ENCODE data around the gene ZBTB7B.

The ZBTB7B gene

GRCh38 chr1:155005076-155006011, 2.7 kb downstream of the ZBTB7B start:
- peak in 1 of 2 experiments; percentile 35 for DNase-seq

DNA sequence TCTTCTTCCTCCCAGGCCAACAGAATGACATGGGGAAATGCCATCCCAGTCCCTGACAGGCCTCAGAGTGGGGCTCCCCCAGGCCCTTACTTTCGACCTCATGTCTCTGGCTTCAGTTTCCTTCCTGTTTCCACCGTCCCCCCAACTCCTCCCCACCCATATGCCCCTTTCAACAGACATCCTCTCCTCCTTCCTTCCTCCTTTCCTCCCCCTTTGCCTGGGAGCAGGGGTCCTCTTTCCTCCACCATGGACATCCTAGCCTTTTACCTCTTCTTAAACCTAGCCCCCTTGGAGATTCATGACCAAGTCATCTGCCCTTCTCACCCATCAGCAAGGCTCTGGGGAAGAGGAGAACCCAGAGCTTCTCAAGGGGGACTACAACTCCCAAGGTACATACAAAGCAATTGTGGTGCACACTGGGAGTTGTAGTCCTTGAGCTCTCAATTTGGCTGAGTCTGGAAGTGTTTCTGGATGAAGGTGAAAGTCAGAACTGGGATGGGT, 4.0 kb downstream of the ZBTB7B start:
- peak; percentile 59 to 62 for DNase-seq

- DNase-seq = no peak
These were observed 4.7 kb downstream of the ZBTB7B start for GRCh38 chr1:155007251-155007828.

DNA sequence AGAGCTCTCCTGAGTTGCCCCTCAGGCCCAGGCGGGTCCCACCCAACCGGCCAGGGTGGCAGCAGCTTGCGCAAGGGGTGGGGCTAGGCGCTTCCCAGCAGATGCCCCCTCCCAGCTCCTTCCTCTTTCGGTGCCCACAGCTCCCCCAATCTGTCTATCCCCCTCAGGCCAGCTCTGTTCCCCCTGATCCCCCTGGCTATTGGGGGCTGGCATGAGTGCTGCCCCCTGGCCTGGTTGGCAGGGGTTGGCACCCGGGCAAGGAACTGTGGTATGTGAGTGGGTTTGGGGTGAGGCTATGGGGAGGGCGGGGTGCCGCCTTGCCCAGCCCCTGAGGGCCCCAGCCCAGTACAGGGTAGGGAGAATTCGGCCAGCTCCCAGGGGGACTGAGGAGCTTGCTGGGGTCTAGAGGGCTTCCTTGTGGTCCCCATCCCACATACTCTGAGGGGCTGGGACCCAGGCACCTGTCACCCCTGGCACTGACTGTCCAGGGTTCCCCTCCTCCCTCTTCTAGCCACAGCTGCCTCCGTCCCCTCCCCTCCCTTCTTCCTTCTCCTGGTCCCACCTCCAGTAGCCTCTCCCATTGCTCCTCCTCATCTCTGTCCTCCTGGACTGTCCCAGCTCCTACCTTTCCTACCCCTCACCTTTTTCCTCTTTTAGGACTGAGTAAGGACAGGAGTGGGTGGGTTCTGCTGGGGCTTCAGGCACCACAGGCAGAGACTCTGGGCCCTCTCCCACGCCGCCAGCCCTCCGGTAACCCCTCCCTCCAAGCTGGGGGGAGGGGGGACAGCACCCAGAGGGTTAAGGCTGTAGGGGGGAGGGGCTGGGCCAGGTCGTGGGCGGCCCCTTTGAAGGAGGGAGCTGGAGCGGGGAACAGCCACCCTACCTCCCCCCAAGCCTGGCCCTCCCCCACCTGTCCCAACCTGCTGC, 5.7 kb downstream of the ZBTB7B start:
- DNase-seq = peak; percentile 77 to 82

GRCh38 chr1:155009221-155009711, 6.7 kb downstream of the ZBTB7B start:
- peak; percentile 43 to 51 for DNase-seq

GRCh38 chr1:155009742-155010141, 7.1 kb downstream of the ZBTB7B start:
- no peak for DNase-seq

DNA sequence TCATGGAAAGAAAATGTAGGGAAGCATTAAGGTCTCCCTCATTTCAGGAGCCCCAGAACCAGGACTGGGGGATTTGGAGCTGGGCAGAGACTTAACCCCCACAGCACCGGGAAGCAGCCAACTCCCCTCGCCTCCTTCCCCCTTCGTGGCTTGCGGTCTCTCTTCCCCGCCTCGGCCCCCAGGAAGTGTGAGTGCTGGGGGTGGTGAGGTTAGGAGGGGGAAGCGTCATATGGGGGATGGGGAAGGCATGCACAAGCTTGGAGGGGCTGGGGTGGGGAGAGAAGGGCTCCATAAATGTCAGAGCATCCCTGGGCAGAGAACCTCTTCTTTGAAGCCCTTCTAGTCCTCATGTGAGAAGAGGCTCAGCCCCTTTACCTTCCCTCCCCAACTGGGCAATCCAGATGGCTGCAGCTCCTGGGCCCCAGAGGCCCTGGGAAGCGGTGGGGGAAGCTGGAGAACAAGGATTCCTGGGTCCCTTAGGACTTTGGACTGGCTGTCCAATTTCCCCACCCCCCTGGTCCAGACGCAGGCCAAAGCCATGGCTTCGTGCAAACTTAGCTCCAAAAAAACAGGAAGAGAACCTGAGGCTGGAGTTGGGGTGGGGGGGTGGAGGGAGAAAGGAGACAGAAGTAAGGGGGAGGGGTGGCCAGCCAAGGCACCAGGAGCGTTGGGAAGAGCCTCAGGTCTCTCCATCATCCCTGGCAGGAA, 7.8 kb downstream of the ZBTB7B start:
- DNase-seq = peak; percentile 55 to 56

DNA sequence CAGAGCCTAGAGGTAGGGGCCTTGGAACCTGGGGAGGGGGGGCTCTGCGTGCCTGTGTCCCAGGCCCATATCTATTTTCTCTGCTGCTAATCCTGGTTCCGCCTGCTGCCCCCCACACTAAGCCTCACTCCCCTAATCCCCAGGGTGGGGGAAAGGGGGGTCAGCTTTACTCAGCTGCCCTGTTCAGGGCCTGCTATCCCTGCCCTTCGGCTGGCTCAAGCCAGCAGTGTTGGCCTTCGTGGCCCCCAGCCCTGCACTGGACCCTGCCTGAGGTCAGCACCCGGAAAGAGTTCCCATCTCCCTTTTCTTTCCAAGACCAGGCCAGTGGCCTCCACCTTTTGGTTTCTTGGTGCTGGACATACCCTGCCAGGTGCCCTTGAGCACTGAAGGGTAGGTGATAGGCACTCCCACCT, 8.4 kb downstream of the ZBTB7B start:
- no peak for DNase-seq

DNA sequence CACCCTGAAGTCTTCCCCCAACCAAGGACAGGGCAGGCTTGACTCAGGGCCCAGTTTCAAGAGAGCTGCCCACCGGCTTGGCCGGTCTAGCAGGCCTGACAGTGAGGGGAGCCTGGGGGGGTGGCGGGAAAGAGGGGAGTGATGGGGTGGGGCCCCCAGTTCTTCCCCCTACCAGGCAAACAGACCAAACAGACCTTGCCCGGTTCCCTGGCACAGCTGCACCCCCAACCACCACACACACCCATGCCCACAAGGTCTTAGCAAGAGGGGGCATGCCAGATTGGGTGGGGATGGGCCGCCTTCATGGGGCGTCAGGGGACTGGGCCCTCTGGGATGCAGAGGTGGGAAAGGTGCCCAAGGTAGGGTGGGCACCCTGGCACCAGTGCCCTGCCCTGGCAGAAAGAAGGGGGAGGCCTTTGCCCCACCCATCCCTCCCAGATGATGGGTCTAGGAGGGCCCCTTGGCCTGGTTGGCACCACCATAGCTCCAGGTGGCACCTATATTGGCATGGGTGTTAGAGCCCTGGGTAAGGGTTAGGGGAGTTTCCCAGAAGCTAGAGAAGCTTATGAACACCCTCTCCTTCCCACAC, 8.9 kb downstream of the ZBTB7B start:
- DNase-seq = no peak

DNA sequence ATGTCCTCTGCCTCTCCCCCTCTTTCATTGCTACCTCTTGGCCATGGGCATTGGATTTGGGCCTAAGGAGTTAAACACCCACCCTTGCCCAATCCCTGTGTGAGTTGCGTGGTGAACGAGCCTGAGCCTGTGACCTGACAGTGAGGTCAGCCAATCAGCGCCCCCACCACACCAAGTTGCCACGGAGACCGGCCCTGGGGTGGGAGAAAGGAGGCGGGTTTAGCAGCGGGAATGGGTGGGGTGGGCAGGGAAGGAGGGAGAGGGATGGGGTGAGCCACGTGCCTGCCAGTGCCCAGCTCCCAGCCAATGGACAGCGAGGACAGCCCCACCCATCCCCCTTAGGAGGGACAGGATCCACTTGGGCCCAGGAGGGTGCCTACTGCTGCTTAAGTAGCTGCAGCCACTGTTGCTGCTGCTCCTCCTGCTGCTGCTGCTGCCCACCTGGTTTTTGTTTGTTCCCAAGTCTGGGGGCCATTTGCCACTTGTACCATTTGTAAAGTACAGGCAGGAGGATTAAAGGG, 9.5 kb downstream of the ZBTB7B start:
- DNase-seq = peak; percentile 46 to 59

DNA sequence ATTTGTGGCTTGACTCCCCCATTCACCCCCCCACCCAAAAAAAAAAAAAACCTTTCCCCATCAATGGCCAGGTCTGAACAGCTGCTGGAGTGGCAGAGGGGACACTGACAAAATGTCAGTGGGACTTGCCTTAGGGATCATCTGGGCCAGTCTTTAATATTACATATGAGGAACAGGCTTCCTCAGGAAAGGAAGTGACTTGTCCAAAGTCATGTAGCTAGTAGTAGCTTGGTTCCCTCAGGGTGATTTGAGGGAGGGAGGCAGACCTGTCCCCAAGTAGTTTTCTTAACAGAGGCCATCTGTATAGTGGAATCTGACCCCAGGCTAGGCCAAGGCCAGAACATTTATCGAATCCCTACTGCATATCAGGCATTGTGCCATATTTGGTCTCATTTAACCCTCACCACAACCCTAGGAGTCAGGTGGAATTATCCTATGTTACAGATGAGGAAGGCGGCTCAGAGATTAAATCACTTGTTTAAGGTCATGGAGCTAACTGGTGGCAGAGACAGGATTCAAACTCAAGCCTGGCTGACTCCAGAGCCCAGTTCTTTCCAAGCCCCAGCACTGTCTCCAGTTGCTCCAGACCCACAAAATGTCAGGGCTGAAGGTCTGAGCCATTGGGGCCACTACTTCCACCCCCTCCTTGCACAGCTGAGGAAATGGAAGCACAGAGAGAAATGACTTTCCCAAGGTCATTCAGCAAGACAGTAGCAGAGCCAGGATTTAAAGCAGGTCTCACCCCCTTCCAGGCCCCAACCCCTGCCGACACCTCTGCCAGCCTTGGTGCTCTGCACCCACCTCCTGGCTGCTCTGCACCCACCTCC, 10.4 kb downstream of the ZBTB7B start:
- no peak for DNase-seq

DNA sequence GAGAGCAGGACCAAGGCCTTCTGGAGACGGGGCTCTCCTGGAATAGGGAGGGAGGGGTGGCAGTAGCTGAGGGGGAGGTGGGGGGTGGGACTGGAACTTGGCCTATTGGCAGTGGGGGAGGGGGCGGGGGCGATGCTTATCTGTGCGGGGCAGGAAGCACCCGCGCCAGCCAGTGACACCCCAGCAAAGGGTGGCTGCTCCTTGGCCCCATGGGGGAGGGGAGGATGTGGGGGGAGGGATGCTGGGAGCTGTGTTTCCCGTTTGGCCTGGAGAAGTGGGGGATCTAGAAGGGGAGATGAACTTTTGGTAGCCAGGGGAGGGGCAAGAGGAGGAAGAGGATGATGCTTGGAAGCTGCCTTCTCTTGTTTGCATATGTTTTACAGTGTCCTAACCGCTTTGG, 11.0 kb downstream of the ZBTB7B start:
- no peak for DNase-seq

DNA sequence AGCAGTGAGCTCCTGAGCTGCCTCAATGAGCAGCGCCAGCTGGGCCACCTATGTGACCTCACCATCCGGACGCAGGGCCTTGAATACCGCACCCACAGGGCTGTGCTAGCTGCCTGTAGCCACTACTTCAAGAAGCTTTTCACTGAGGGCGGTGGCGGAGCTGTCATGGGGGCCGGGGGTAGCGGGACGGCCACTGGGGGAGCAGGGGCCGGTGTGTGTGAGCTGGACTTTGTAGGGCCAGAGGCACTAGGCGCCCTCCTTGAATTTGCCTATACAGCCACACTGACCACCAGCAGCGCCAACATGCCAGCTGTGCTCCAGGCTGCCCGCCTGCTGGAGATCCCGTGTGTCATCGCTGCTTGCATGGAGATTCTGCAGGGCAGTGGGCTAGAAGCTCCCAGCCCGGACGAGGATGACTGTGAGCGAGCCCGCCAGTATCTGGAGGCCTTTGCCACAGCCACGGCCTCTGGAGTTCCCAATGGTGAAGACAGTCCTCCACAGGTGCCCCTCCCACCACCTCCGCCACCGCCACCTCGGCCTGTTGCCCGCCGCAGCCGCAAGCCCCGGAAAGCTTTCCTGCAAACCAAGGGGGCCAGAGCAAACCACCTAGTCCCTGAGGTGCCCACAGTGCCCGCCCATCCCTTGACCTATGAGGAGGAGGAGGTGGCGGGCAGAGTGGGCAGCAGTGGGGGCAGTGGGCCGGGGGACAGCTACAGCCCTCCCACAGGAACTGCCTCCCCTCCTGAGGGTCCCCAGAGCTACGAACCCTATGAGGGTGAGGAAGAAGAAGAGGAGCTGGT, 12.3 kb downstream of the ZBTB7B start:
- no peak for DNase-seq

- DNase-seq = peak in 1 of 2 experiments; percentile 34
These were observed 13.1 kb downstream of the ZBTB7B start for GRCh38 chr1:155015527-155016230.

- peak; percentile 35 to 47 for DNase-seq
These were observed 13.7 kb downstream of the ZBTB7B start for GRCh38 chr1:155016231-155016831.

DNA sequence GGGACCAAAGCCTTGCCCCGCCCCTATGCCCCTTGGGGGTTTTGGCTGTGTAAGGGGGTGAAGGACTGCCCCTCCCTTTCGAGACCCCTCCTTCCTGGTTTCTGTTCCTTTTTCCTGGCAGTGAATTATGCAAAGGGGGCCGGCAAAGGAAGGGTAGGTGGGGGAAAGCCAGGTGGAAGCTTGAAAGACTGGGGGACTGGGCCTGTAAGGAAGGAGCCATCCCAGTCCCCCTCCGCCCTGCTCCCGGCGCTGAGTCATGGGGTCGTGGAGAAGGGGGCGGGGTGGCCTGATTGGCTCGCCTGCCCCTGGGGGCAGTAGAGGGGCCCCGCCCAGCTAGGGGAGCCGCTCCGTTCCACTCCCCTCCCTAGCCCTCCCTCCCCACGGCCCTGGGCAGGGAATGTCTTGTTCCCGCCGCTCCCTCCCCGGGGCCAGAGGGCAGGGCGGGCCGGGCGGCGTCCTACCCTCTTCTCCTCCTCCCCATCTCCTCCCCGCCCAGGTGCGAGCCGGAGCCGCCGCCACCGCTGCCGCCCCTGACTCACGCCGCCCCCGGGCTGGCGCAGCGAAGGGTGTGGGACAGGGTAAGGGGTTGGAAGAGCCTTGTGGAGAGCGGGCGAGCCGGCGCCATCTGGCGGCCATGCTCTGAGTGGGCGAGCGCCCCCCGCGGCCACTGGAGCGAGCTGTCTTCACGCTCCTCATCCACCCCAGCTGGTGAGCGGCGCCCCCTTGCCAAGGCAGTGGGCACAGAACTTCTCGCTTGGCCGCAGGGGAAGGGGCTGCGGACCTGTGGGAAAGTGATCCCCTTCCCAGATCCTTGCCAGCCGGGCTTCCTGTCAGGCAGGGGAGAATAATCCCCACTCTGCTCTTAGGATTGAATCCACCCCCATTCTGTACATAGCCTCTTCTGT, 14.7 kb downstream of the ZBTB7B start:
- peak; percentile 94 to 96 for DNase-seq

DNA sequence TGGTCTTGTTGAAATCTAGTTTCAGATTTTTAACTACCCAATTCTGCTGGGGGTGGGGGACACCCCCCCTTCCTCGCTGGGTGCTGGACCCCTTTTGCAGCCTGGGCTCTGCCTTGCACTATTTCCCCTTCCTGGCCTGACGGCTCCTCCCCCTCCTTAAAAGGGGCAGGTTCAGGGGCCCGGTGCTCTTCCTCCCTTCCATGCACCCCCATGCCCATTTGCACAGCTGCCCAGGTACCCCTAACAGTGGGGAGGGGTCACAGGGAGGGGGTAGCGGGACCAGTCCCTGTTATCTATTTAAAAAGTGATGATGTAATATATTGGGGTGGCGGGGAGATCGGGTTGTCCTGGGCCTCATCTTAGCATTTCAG, 15.3 kb downstream of the ZBTB7B start:
- DNase-seq = no peak

All from activated T-cell treated with anti-CD3 and anti-CD28 coated beads, Interleukin-2, amount 50 U/mL, for 48 hours (primary cell).